ENCODE results near the gene TDRD12. TPM values are rescaled to one million over a fixed set of nuclear protein-coding genes. Genes with fewer than 3 reads are reported as not detected.

TDRD12 gene
- total and polyA plus RNA-seq, 4 donors: under 0.01 to 0.23 (median 0.02) TPM; not detected in 1

GRCh38 chr19:32718286-32718685 is 1.3 kb upstream of the TDRD12 start:
- H3K27me3 ChIP-seq (ENCODE audit: control insufficient read depth in 4 of 4, insufficient read depth in 4 of 4, low read length in 3 of 4): no peaks in the 10 kb centered on the region
- no peak for TF ChIP-seq ATF3 (IDR thresholded peaks at IDR 0.05)
- TF ChIP-seq FOXA2 (IDR thresholded peaks at IDR 0.05): no peak
- TF ChIP-seq HNF4A (conservative IDR thresholded peaks at IDR 0.05): no peak
- TF ChIP-seq CTCF (IDR thresholded peaks at IDR 0.05; ENCODE audit: low read depth, low read length, missing input control): no peak
- no peak for TF ChIP-seq EGR1 (IDR thresholded peaks at IDR 0.05; ENCODE audit: low read depth in 2 of 2)
- no peak for TF ChIP-seq REST (IDR thresholded peaks at IDR 0.05)
- H3K9me3 ChIP-seq (ENCODE audit: control insufficient read depth in 4 of 4, low read length in 3 of 4): no peaks in the 10 kb centered on the region
- no peak overlapping the region for H3K4me3 ChIP-seq (ENCODE audit: low read depth in 1 of 3, low read length in 3 of 3)
- H3K27ac ChIP-seq (ENCODE audit: low read depth in 1 of 2, low read length in 2 of 2): no peak overlapping the region
- peaks cover 0 to 4% (median 0%) of the 10 kb centered on the region in 4 donors for H3K36me3 ChIP-seq (ENCODE audit: control insufficient read depth in 4 of 4, insufficient read depth in 3 of 4, low read depth in 1 of 4, low read length in 3 of 4)
- 95% methylated on average over 7 of the region's 7 CpGs for WGBS
- no peak for DNase-seq (ENCODE audit: low spot score)
- no peak overlapping the region for H3K9ac ChIP-seq (ENCODE audit: low read depth in 1 of 2, low read length in 2 of 2)
- no peaks in the 10 kb centered on the region for H3K4me1 ChIP-seq (ENCODE audit: control insufficient read depth in 4 of 4, insufficient read depth in 4 of 4, low read length in 3 of 4)

- no peak for DNase-seq (ENCODE audit: low spot score)
- no peaks in the 10 kb centered on the region for H3K36me3 ChIP-seq (ENCODE audit: control insufficient read depth in 4 of 4, insufficient read depth in 3 of 4, low read depth in 1 of 4, low read length in 3 of 4)
- H3K9me3 ChIP-seq (ENCODE audit: control insufficient read depth in 4 of 4, low read length in 3 of 4): no peaks in the 10 kb centered on the region
- no peaks in the 10 kb centered on the region for H3K4me1 ChIP-seq (ENCODE audit: control insufficient read depth in 4 of 4, insufficient read depth in 4 of 4, low read length in 3 of 4)
- no peak overlapping the region for H3K4me3 ChIP-seq (ENCODE audit: low read depth in 1 of 3, low read length in 3 of 3)
- H3K27ac ChIP-seq (ENCODE audit: low read depth in 1 of 2, low read length in 2 of 2): no peak overlapping the region
- 95% methylated on average over 22 of the region's 22 CpGs for WGBS
- no peaks in the 10 kb centered on the region for H3K27me3 ChIP-seq (ENCODE audit: control insufficient read depth in 4 of 4, insufficient read depth in 4 of 4, low read length in 3 of 4)
- TF ChIP-seq ZBTB33 (IDR thresholded peaks at IDR 0.05) (no peak), JUND (IDR thresholded peaks at IDR 0.05) (no peak), FOXA1 (IDR thresholded peaks at IDR 0.05) (no peak), GABPA (IDR thresholded peaks at IDR 0.05 in 1 of 2, conservative IDR thresholded peaks at IDR 0.05 in 1 of 2) (no peak), EGR1 (IDR thresholded peaks at IDR 0.05; ENCODE audit: low read depth in 2 of 2) (no peak), YY1 (IDR thresholded peaks at IDR 0.05) (no peak), HNF4A (conservative IDR thresholded peaks at IDR 0.05) (no peak), NR2F2 (IDR thresholded peaks at IDR 0.05) (no peak)
- H3K9ac ChIP-seq (ENCODE audit: low read depth in 1 of 2, low read length in 2 of 2): no peak overlapping the region
These were observed 809 bp downstream of the TDRD12 start for GRCh38 chr19:32720216-32720935.

Measured in liver (tissue), 9 donors.